MCF 10A (cell line): ENCODE results near the gene TIMM8A. TPM values are rescaled to one million over a fixed set of nuclear protein-coding genes. Genes with fewer than 3 reads are reported as not detected.

Experiments
- BruUV-seq: library from RNA; stranded (reverse); fragments of 400-500 nt; replicated peaks from 2 replicates; lab custom pipeline; 2021; lab: Mats Ljungman, UMichigan
- CTCF ChIA-PET: fragments of 300-600 bp; sonication (Branson Sonifier 250); formaldehyde crosslinking; extraction: SDS; loops from one replicate; lab custom pipeline; 2021; ENCODE audit warnings: antibody characterized with exemption, inconsistent platforms; lab: Yijun Ruan, JAX
- POLR2A ChIA-PET: fragments of 300-600, 350-650 bp; sonication (Branson Sonifier 250); formaldehyde crosslinking; extraction: SDS; loops from one replicate; lab custom pipeline; 2020; ENCODE audit warnings: antibody characterized with exemption, inconsistent platforms; lab: Yijun Ruan, JAX
- DNase-seq: peaks from one replicate; pipeline ENCODE4 v3.0.0-alpha.2; 2018; ENCODE audit not compliant: unreplicated experiment
- H3K27ac Mint-ChIP-seq: one replicate; pipeline ENCODE4 v1.8.0; 2022; ENCODE audit warnings: mild to moderate bottlenecking, low read depth, mixed read lengths; ENCODE audit not compliant: unreplicated experiment
- H3K27me3 Mint-ChIP-seq: one replicate; pipeline ENCODE4 v1.8.0; 2022; ENCODE audit warnings: mixed read lengths; ENCODE audit not compliant: insufficient read depth, unreplicated experiment
- H3K36me3 Mint-ChIP-seq: one replicate; pipeline ENCODE4 v1.8.0; 2022; ENCODE audit warnings: mild to moderate bottlenecking, moderate library complexity, mixed read lengths; ENCODE audit not compliant: insufficient read depth, unreplicated experiment
- H3K4me1 Mint-ChIP-seq: one replicate; pipeline ENCODE4 v1.8.0; 2022; ENCODE audit warnings: mixed read lengths; ENCODE audit not compliant: insufficient read depth, unreplicated experiment
- H3K4me3 Mint-ChIP-seq: one replicate; pipeline ENCODE4 v1.8.0; 2022; ENCODE audit warnings: mild to moderate bottlenecking, moderate library complexity, mixed read lengths; ENCODE audit not compliant: unreplicated experiment
- H3K9me3 Mint-ChIP-seq: one replicate; pipeline ENCODE4 v1.8.0; 2022; ENCODE audit warnings: mixed read lengths; ENCODE audit not compliant: unreplicated experiment
- CTCF ChIP-seq: fragments of 200-600 bp; IDR thresholded peaks from one replicate; pipeline ENCODE4 v1.8.0; 2022; ENCODE audit warnings: antibody characterized with exemption, mild to moderate bottlenecking; ENCODE audit not compliant: unreplicated experiment
- intact Hi-C: fragments of 100-400 bp; cut with micrococcal nuclease; formaldehyde crosslinking; loops from 2 replicates; pipeline ENCODE4 v1.14.1; 2022
- total RNA-seq: library from RNA; stranded (reverse); gene quantifications from 2 replicates; pipeline ENCODE4 v1.2.3, GENCODE V29; 2022

TIMM8A gene
- total RNA-seq, 1 experiment from 2014 or later = 14.9 TPM

DNA sequence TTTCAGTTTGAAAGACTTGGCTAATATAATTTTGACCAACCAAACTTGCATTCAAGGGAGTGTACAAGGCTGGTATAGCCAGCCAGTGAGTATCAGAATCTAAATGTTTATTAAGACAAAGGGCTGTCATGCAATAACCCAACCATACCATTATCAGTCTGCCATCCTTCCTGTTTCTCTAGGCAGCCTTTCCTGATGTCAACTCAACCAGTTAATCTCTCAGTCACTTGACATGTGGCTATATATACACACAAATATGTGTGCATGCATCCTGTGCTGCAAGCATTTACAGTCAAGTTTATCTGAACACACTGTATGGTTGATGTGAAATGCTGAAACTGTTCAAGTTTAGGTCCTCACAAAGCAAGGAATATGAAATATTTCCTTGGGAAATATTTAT is 20.3 kb upstream of the TIMM8A start:
- TF ChIP-seq CTCF = no peak
- no peak for DNase-seq
- BruUV-seq = no TSS peak
- Mint-ChIP-seq H3K4me3 (no peak overlapping the region), H3K36me3 (peaks cover under 1% of the 10 kb centered on the region), H3K27me3 (peaks cover 56% of the 10 kb centered on the region), H3K9me3 (no peaks in the 10 kb centered on the region), H3K27ac (no peak overlapping the region), H3K4me1 (no peaks in the 10 kb centered on the region)
- POLR2A ChIA-PET = interaction anchor here (0.6 to 2.8 kb wide), 2 partner anchors 22 to 408 kb away, joined by 3 to 7 read pairs; partner anchors contain the start of gene RPL36A
- CTCF ChIA-PET = no interaction called here
- intact Hi-C loops = no loop called here

DNA sequence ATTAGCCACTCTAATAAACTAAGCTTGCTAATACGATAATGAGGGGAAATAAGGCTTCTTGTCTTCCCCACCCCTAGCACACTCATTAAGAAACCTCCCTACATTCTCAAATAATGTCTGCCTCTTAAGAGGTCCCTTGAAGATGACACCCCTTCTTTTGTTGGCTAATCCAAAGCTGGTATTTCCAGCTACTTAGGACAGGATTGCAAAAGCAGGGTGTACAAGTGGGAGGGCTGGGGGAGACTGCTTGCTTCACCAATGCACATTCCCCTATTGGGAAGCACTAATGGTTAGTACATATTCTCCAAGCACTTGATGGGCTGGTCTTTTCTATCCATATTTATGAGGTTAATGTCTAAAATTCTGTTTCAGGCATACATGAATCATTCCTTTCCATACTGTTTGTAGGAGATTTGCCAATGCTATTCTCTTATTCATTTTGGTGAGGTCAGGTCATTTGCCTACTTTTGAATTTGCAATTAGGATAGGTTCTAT is 16.8 kb upstream of the TIMM8A start:
- no peak overlapping the region for H3K27ac Mint-ChIP-seq
- H3K9me3 Mint-ChIP-seq = no peaks in the 10 kb centered on the region
- ChIA-PET CTCF (interaction anchor here (0.7 to 1.7 kb wide), 2 partner anchors 24 to 1881 kb away, joined by 4 read pairs; no protein-coding TSS in a partner anchor), POLR2A (no interaction called here)
- DNase-seq = no peak
- intact Hi-C loops = no loop called here
- H3K4me1 Mint-ChIP-seq = no peaks in the 10 kb centered on the region
- BruUV-seq = no TSS peak
- no peak for TF ChIP-seq CTCF
- H3K27me3 Mint-ChIP-seq = peaks cover 52% of the 10 kb centered on the region
- peaks cover 6% of the 10 kb centered on the region for H3K36me3 Mint-ChIP-seq
- H3K4me3 Mint-ChIP-seq = no peak overlapping the region

DNA sequence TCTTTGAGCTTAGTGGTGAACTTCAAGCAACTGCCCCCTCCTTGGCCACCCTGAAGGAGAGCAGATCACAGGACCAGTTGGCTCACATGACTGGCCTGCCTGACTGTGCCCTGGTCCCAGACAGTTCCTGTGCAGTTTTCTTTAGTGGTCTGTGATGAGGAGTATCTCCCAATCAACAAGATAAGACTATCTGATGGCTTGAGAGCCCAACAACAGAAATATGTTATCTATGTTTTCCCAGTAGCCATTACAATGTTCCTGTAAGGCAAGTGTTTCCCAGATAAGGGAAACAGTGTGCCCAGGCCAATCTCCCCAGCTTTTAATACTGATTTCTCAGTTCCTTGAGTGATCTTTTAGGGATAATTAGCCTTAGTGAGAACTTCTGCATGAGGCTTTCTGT is 14.2 kb upstream of the TIMM8A start:
- Mint-ChIP-seq H3K36me3 (peaks cover 6% of the 10 kb centered on the region), H3K9me3 (no peaks in the 10 kb centered on the region), H3K4me3 (no peak overlapping the region), H3K27me3 (peaks cover 40% of the 10 kb centered on the region), H3K27ac (no peak overlapping the region), H3K4me1 (no peaks in the 10 kb centered on the region)
- POLR2A ChIA-PET = no interaction called here
- CTCF ChIA-PET = interaction anchor here (1.1 kb wide), 1 partner anchor 28 kb away, joined by 4 read pairs; the partner anchor contains the start of gene RPL36A
- no peak for DNase-seq
- no TSS peak for BruUV-seq
- intact Hi-C loops = no loop called here
- TF ChIP-seq CTCF = no peak

DNA sequence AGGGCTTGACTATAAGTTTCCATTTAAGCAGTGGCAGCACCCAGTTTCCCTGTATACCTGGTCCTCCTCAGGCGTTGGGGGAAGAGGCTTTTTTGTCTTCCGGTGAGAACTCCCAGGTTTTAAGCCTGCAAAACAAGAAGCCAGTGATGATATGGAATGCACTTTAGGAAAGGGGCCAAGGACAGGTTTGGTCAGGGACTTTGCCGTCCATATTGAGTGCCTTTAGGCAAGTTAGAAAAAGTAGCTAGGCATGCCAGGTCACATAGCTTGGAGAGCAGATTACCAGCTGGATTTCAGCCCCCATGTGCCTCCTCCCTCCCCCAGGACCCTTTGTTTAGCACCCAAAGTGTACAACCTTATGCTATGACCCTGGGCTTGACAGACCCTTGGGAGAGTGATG is 13.6 kb upstream of the TIMM8A start:
- POLR2A ChIA-PET = no interaction called here

More for the DNA sequence above, 13.6 kb upstream of the TIMM8A start:
- no peak for TF ChIP-seq CTCF
- intact Hi-C loops = no loop called here
- DNase-seq = no peak
- CTCF ChIA-PET = interaction anchor here (1.1 kb wide), 1 partner anchor 28 kb away, joined by 4 read pairs; the partner anchor contains the start of gene RPL36A
- H3K36me3 Mint-ChIP-seq = peaks cover 6% of the 10 kb centered on the region
- no peak overlapping the region for H3K4me3 Mint-ChIP-seq
- no peaks in the 10 kb centered on the region for H3K9me3 Mint-ChIP-seq
- no peak overlapping the region for H3K27ac Mint-ChIP-seq
- peaks cover 44% of the 10 kb centered on the region for H3K27me3 Mint-ChIP-seq
- H3K4me1 Mint-ChIP-seq = no peaks in the 10 kb centered on the region
- BruUV-seq = no TSS peak
